Neutrophil (primary cell): ENCODE measurements around the gene PTPRO.

Experiments used
- H3K27ac ChIP-seq: fragments of 200-600 bp; sonication (generic); 2 replicates; pipeline ENCODE4 v1.5.1; 2016; ENCODE audit warnings: mild to moderate bottlenecking, moderate library complexity
- H3K27me3 ChIP-seq: fragments of 200-600 bp; sonication (generic); 2 replicates; pipeline ENCODE4 v1.6.0; 2016; ENCODE audit warnings: mild to moderate bottlenecking
- H3K36me3 ChIP-seq: fragments of 200-600 bp; sonication (generic); 2 replicates; pipeline ENCODE4 v1.5.1; 2017
- H3K4me1 ChIP-seq, 2 experiments: fragments of 200-600 bp in 1 of 2; sonication (generic) in 1 of 2; 1 replicate in 1 of 2; 2 replicates in 1 of 2; pipeline versions ENCODE4 v1.5.1 to v1.6.1; 2013 to 2016; ENCODE audit warnings: low read depth in 1 of 2, low read length in 1 of 2, mild to moderate bottlenecking in 1 of 2, moderate library complexity in 1 of 2; ENCODE audit not compliant: control insufficient read depth in 1 of 2, insufficient read depth in 1 of 2
- H3K4me3 ChIP-seq, 2 experiments: fragments of 200-600 bp in 1 of 2; sonication (generic) in 1 of 2; 1 replicate in 1 of 2; 2 replicates in 1 of 2; pipeline ENCODE4 v1.5.1; 2013 to 2016; ENCODE audit warnings: low read depth in 1 of 2, low read length in 1 of 2, mild to moderate bottlenecking in 1 of 2, moderate library complexity in 1 of 2
- H3K9me3 ChIP-seq: fragments of 200-600 bp; sonication (generic); 2 replicates; pipeline ENCODE4 v1.5.1; 2016
- TF ChIP-seq, protein P1 (sequence below): fragments of 200-600 bp; sonication (generic); IDR thresholded peaks from 2 replicates; pipeline ENCODE4 v1.5.1; 2016; ENCODE audit warnings: antibody characterized with exemption

The PTPRO gene

DNA sequence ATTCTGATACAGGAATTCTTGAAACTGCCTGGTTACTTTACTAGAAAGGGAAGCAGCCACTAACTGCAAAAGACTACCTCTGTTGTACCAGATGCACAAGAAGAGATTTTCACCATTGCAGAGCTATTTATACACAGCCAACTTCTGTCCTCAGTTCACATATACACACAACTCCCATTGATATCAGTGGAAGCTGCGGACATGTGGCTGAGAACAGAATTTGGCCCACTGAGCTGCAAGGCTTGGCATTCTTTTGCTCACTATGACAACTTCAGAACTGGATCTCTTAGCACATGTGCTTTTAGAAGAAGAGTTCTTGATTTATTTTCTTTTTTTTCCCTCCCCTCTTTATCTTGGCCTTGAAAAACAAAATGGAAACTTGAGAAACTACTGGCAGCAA lies 28.3 kb downstream of the PTPRO start:
- H3K4me1 ChIP-seq = no peaks in the 10 kb centered on the region
- no peak overlapping the region for H3K4me3 ChIP-seq
- TF ChIP-seq, protein P1, sequence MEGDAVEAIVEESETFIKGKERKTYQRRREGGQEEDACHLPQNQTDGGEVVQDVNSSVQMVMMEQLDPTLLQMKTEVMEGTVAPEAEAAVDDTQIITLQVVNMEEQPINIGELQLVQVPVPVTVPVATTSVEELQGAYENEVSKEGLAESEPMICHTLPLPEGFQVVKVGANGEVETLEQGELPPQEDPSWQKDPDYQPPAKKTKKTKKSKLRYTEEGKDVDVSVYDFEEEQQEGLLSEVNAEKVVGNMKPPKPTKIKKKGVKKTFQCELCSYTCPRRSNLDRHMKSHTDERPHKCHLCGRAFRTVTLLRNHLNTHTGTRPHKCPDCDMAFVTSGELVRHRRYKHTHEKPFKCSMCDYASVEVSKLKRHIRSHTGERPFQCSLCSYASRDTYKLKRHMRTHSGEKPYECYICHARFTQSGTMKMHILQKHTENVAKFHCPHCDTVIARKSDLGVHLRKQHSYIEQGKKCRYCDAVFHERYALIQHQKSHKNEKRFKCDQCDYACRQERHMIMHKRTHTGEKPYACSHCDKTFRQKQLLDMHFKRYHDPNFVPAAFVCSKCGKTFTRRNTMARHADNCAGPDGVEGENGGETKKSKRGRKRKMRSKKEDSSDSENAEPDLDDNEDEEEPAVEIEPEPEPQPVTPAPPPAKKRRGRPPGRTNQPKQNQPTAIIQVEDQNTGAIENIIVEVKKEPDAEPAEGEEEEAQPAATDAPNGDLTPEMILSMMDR = no peak
- no peak overlapping the region for H3K27ac ChIP-seq
- no peaks in the 10 kb centered on the region for H3K36me3 ChIP-seq
- H3K9me3 ChIP-seq = no peaks in the 10 kb centered on the region
- no peaks in the 10 kb centered on the region for H3K27me3 ChIP-seq

DNA sequence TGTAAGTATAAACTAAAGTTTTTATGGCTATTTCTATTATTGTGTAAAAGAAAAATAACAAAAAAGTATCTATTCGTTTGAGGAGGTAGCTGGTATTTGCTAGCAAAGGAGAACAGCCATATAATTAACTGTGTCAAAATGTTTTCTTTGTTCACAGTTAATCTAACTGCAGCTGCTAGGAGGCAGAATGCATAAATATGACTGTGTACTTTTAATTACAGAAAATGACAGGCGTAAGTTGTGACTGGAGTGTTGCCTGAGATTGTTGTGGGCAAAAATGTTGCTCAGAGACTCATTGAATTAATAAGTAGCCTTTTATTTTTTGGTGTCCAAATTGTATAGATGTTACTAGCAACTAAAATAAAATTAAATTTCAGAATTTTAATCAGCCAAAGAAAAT lies 33.5 kb downstream of the PTPRO start:
- H3K27me3 ChIP-seq = no peaks in the 10 kb centered on the region
- H3K36me3 ChIP-seq = no peaks in the 10 kb centered on the region
- H3K4me3 ChIP-seq = no peak overlapping the region
- no peaks in the 10 kb centered on the region for H3K9me3 ChIP-seq
- no peaks in the 10 kb centered on the region for H3K4me1 ChIP-seq
- no peak overlapping the region for H3K27ac ChIP-seq
- TF ChIP-seq, protein P1 = no peak

DNA sequence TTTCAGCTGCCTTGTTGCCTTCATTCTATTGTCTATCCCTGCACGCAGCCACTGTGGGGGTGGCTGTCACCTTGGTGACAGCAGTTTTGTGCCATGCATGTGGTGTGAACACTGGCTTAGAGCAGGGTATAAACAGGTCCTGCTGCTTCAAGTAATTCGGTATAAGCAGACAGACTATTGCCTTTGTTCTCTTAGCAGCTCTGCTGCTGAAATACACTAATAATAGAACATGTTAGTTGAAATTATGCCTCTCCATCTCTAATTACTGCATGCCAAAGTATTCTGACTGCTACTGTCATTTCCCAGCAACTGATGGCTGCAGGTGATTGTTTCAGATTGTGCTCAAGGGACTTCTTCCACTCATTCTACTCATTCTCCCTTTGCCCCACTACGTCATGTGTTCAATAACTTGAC lies 34.6 kb downstream of the PTPRO start:
- Histone ChIP-seq H3K27me3 (no peaks in the 10 kb centered on the region), H3K9me3 (no peaks in the 10 kb centered on the region), H3K4me1 (no peaks in the 10 kb centered on the region), H3K4me3 (no peak overlapping the region), H3K36me3 (no peaks in the 10 kb centered on the region), H3K27ac (no peak overlapping the region)
- TF ChIP-seq, protein P1 = no peak

DNA sequence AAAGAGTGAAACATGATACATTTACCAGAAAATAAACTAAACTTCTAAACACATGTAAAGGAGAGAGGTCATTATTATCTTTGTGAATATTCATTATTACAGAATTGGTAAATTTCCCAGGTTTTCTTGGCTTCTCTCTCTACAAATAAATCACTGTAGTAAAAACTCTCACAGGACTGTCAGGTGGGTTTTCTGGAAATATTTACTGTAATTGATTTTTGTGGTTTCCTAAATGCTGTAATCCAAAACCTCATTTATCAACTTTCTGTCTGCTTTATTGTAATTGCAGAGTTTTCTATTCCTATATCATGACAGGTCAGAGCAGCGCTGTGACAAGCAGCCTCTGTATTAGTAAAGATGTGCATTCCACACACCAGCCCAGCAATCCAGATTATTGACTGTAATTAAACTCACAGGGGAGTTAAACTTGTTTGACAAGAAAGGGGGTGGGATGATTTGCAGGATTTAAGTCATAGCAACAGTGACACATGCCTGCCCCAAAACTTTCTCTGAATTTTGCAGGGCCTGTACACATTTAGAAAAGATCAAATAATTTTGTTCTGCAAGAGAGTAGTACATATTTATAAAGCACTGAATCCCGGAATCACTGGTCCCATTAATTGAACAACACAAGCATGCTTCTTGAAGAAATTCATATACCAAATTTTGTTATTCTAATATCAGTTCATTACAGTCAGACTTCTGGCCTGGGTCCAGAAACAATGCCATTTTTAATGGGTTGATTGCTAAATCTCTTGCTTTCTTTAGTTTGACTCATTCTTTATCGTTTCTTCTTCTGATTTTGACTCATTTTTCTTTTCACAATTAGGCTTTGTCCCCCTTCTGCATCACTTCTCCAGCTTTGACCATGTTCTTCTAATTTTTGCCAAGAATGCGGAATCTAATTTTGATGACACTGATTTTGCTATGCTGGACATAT lies 42.2 kb downstream of the PTPRO start:
- no peaks in the 10 kb centered on the region for H3K4me1 ChIP-seq
- H3K4me3 ChIP-seq = no peak overlapping the region
- no peaks in the 10 kb centered on the region for H3K27me3 ChIP-seq
- H3K27ac ChIP-seq = no peak overlapping the region
- TF ChIP-seq, protein P1 = no peak
- no peaks in the 10 kb centered on the region for H3K9me3 ChIP-seq
- no peaks in the 10 kb centered on the region for H3K36me3 ChIP-seq

DNA sequence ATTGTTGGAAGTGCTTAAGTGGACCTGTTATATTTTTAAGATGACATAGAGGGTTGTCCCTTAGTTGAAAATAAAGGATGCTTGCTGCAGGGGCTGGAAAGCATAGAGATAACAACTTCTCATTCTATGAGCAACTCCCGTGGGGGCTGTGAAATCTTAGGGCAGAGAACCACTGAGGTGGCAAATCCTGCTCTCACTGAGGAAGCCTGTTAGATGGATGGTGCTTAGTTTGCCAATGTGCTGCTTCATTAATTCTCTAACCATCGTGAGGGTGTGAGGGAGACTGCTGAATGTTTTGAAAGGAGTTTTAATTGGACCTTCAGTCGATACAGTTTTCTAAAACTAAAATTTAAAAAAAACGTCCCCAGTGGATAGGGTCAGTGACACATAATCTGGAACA lies 46.5 kb downstream of the PTPRO start:
- Histone ChIP-seq H3K27me3 (no peaks in the 10 kb centered on the region), H3K27ac (no peak overlapping the region), H3K4me1 (no peaks in the 10 kb centered on the region), H3K36me3 (no peaks in the 10 kb centered on the region), H3K9me3 (no peaks in the 10 kb centered on the region), H3K4me3 (no peak overlapping the region)
- TF ChIP-seq, protein P1 = no peak
